Panc1 (cell line): ENCODE results near the gene TBC1D2. TPM values are rescaled to one million over a fixed set of nuclear protein-coding genes. Genes with fewer than 3 reads are reported as not detected.

Source experiments
- ATAC-seq: fragments of 200-7000 bp; cut with Tn5 transposase; 2 replicates; pipeline ENCODE4 v1.9.1; 2020; ENCODE audit warnings: mild to moderate bottlenecking, moderate library complexity
- BruUV-seq: library from RNA; stranded (reverse); fragments of 400-500 nt; replicated peaks from 2 replicates; lab custom pipeline; 2021; lab: Mats Ljungman, UMichigan
- CTCF ChIA-PET: fragments of 300-600 bp; sonication (Branson Sonifier 250); formaldehyde crosslinking; loops from one replicate; lab custom pipeline; 2022; ENCODE audit warnings: antibody characterized with exemption; lab: Charles Lee
- POLR2A ChIA-PET: fragments of 300-600 bp; sonication (Branson Sonifier 250); formaldehyde crosslinking; loops from one replicate; lab custom pipeline; 2022; ENCODE audit warnings: antibody characterized with exemption; lab: Charles Lee
- DNase-seq: peaks from one replicate; pipeline ENCODE4 v3.0.0-alpha.2; 2010; ENCODE audit warnings: low read depth, low spot score
- H3K27ac ChIP-seq: 2 replicates; pipeline ENCODE4 v1.5.1; 2011; ENCODE audit warnings: mild to moderate bottlenecking, low read length, inconsistent platforms
- H3K27me3 ChIP-seq: fragments of 200-500 bp; sonication (Bioruptor generic); 2 replicates; pipeline ENCODE4 v1.6.0; 2014; ENCODE audit warnings: low read length, inconsistent platforms; ENCODE audit not compliant: control insufficient read depth, insufficient read depth
- H3K36me3 ChIP-seq: fragments of 200-500 bp; sonication (Bioruptor generic); 2 replicates; pipeline ENCODE4 v1.5.1; 2014; ENCODE audit warnings: inconsistent platforms, mild to moderate bottlenecking, low read length, moderate library complexity; ENCODE audit not compliant: control insufficient read depth, insufficient read depth
- H3K4me1 ChIP-seq: 2 replicates; pipeline ENCODE4 v1.5.1; 2011; ENCODE audit warnings: inconsistent platforms, mild to moderate bottlenecking, low read length, moderate library complexity; ENCODE audit not compliant: control insufficient read depth, insufficient read depth
- H3K4me3 ChIP-seq, 2 experiments: 2 replicates each; pipeline ENCODE4 v1.5.1; 2011 to 2012; ENCODE audit warnings: low read depth in 2 of 2, low read length in 2 of 2, mild to moderate bottlenecking in 2 of 2, inconsistent platforms in 1 of 2, moderate library complexity in 1 of 2
- H3K9me3 ChIP-seq: fragments of 200-500 bp; sonication (Bioruptor generic); 2 replicates; pipeline ENCODE4 v1.5.1; 2014; ENCODE audit warnings: low read depth, mild to moderate bottlenecking, inconsistent platforms, low read length, moderate library complexity; ENCODE audit not compliant: control insufficient read depth, insufficient read depth
- POLR2AphosphoS5 ChIP-seq: IDR thresholded peaks from 2 replicates; pipeline ENCODE4 v1.6.1; 2012; ENCODE audit warnings: mild to moderate bottlenecking, low read depth, low read length, moderate library complexity
- REST ChIP-seq, 2 experiments: IDR thresholded peaks; 2 replicates each; pipeline ENCODE4 v1.6.1; 2011 to 2012; ENCODE audit warnings: low read depth in 2 of 2, control low read depth in 1 of 2, low read length in 1 of 2, mild to moderate bottlenecking in 1 of 2, moderate library complexity in 1 of 2; ENCODE audit not compliant: insufficient read depth in 1 of 2
- SIN3A ChIP-seq: IDR thresholded peaks from 2 replicates; pipeline ENCODE4 v1.6.1; 2012; ENCODE audit warnings: low read depth, mild to moderate bottlenecking, low read length, moderate library complexity, borderline replicate concordance; ENCODE audit not compliant: insufficient read depth
- TCF7L2 ChIP-seq: IDR thresholded peaks from 2 replicates; pipeline ENCODE4 v1.6.1; 2011; ENCODE audit warnings: mild to moderate bottlenecking, low read depth, low read length, inconsistent platforms
- in situ Hi-C: cut with HindIII; loops from 2 replicates; pipeline ENCODE4 v1.10.0; 2016; ENCODE audit warnings: low sequenced_read_pairs, low pct_unique_long_range_greater_than_20kb
- intact Hi-C: fragments of 100-400 bp; cut with micrococcal nuclease; formaldehyde crosslinking; loops from one replicate; pipeline ENCODE4 v1.10.0; 2022; ENCODE audit not compliant: unreplicated experiment
- total RNA-seq: library from RNA; stranded (reverse); gene quantifications from one replicate; pipeline ENCODE4 v1.2.1, GENCODE V29; 2021; ENCODE audit not compliant: unreplicated experiment
- TF ChIP-seq, protein P1 (sequence below): fragments of 450-650 bp; IDR thresholded peaks from 2 replicates; pipeline ENCODE4 v1.5.1; 2017; ENCODE audit warnings: mild to moderate bottlenecking

Gene TBC1D2
- total RNA-seq, 1 experiment from 2014 or later: 2.4 TPM

DNA sequence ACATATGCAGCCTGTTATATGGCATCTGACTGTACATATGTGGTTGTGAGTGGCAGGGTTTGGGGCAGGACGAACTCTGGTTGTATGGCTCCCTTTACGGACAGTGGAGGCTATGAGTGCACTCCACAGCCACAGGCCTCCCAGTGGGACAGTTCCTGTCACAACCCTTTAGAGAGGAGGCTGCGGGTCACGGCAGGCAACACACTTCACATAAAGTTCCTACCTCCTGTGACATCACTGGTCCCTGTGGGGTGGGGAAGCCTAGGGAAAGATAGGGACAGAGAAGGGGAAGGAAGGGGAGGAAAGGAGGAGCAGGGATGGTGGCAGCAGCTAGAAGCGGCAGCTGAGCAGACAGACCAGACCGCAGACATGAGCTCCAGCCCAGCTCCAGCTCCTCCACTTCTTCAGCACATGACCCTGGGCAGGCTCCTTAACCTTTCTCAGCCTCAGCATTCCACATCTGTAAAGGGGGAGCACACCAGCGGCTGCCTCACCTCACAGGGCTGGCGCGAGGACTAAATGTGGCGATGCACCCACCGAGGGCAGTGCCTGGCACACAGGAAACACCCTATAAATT is 35.6 kb downstream of the TBC1D2 start:
- no peaks in the 10 kb centered on the region for H3K27me3 ChIP-seq
- H3K9me3 ChIP-seq: no peaks in the 10 kb centered on the region
- no peaks in the 10 kb centered on the region for H3K4me1 ChIP-seq
- ATAC-seq (no peak), DNase-seq (no peak)
- BruUV-seq: no TSS peak
- ChIA-PET CTCF (no interaction called here), POLR2A (no interaction called here)
- H3K4me3 ChIP-seq: no peak overlapping the region
- TF ChIP-seq TCF7L2 (no peak), REST (IDR thresholded peaks at IDR 0.05; ENCODE audit: insufficient read depth in 1 of 2, low read depth in 2 of 2, low read length in 1 of 2) (no peak), SIN3A (no peak), POLR2AphosphoS5 (no peak)
- TF ChIP-seq, protein P1, sequence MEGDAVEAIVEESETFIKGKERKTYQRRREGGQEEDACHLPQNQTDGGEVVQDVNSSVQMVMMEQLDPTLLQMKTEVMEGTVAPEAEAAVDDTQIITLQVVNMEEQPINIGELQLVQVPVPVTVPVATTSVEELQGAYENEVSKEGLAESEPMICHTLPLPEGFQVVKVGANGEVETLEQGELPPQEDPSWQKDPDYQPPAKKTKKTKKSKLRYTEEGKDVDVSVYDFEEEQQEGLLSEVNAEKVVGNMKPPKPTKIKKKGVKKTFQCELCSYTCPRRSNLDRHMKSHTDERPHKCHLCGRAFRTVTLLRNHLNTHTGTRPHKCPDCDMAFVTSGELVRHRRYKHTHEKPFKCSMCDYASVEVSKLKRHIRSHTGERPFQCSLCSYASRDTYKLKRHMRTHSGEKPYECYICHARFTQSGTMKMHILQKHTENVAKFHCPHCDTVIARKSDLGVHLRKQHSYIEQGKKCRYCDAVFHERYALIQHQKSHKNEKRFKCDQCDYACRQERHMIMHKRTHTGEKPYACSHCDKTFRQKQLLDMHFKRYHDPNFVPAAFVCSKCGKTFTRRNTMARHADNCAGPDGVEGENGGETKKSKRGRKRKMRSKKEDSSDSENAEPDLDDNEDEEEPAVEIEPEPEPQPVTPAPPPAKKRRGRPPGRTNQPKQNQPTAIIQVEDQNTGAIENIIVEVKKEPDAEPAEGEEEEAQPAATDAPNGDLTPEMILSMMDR: no peak
- no peak overlapping the region for H3K27ac ChIP-seq
- in situ Hi-C loops (no loop called here), intact Hi-C loops (no loop called here)
- H3K36me3 ChIP-seq: no peaks in the 10 kb centered on the region

DNA sequence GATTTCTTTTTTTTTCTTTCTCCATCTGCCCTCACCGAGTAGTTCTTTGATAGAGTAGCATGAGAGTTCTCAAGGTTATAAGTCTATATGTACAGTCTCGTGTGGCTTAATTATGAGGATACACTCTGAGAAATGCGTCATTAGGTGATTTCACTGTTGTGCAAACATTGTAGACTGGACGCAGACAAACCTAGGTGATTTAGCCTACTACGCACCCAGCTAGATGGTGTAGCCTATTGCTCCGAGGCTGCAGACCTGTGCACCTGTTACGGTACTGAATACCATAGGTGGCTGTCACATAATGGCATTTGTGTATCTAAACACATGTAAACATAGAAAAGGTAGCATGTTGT is 36.1 kb downstream of the TBC1D2 start:
- ChIA-PET CTCF (no interaction called here), POLR2A (no interaction called here)
- no peak for TF ChIP-seq POLR2AphosphoS5
- TF ChIP-seq TCF7L2: no peak
- TF ChIP-seq SIN3A: no peak
- TF ChIP-seq, protein P1: no peak
- TF ChIP-seq REST (IDR thresholded peaks at IDR 0.05; ENCODE audit: insufficient read depth in 1 of 2, low read depth in 2 of 2, low read length in 1 of 2): no peak
- Histone ChIP-seq H3K4me1 (no peaks in the 10 kb centered on the region), H3K36me3 (no peaks in the 10 kb centered on the region), H3K9me3 (no peaks in the 10 kb centered on the region), H3K27me3 (no peaks in the 10 kb centered on the region), H3K4me3 (no peak overlapping the region), H3K27ac (no peak overlapping the region)
- in situ Hi-C loops (no loop called here), intact Hi-C loops (no loop called here)
- no peak for ATAC-seq
- no TSS peak for BruUV-seq
- no peak for DNase-seq
